Measurements from ENCODE around the gene ARMCX2. TPM values are rescaled to one million over a fixed set of nuclear protein-coding genes. Genes with fewer than 3 reads are reported as not detected.

ARMCX2 gene
- total and polyA plus RNA-seq, 12 donors = 12.4 to 52.6 (median 32.0) TPM

GRCh38 chrX:101682723-101683122 is 23.1 kb upstream of the ARMCX2 start:
- ATAC-seq = no peak
- intact Hi-C loops (cut with DNase I) = no loop called here
- H3K36me3 ChIP-seq = no peaks in the 10 kb centered on the region
- no peak overlapping the region for H3K4me3 ChIP-seq
- no peaks in the 10 kb centered on the region for H3K4me1 ChIP-seq
- TF ChIP-seq CTCF (IDR thresholded peaks at IDR 0.05) = no peak
- 0 to 32% methylated on average over 1 to 2 of the region's 2 CpGs for WGBS, 2 donors
- no peak for DNase-seq
- H3K27me3 ChIP-seq = peaks cover 0 to 47% (median 0%) of the 10 kb centered on the region in 7 donors
- H3K9me3 ChIP-seq = no peaks in the 10 kb centered on the region
- H3K27ac ChIP-seq = no peak overlapping the region

- H3K27me3 ChIP-seq = peaks cover 0 to 55% (median 0%) of the 10 kb centered on the region in 7 donors
- H3K9me3 ChIP-seq = no peaks in the 10 kb centered on the region
- no peak for TF ChIP-seq CTCF (IDR thresholded peaks at IDR 0.05)
- ATAC-seq (no peak), DNase-seq (no peak)
- H3K4me3 ChIP-seq = no peak overlapping the region
- H3K36me3 ChIP-seq = no peaks in the 10 kb centered on the region
- WGBS, 2 donors = 65 to 79% methylated on average over 1 of the region's 1 CpG
- no peaks in the 10 kb centered on the region for H3K4me1 ChIP-seq
- intact Hi-C loops (cut with DNase I) = no loop called here
- H3K27ac ChIP-seq = no peak overlapping the region
Measured at GRCh38 chrX:101677028-101677427, 17.4 kb upstream of the ARMCX2 start.

GRCh38 chrX:101676571-101676970 is 16.9 kb upstream of the ARMCX2 start:
- intact Hi-C loops (cut with DNase I) = no loop called here
- peaks cover 0 to 55% (median 0%) of the 10 kb centered on the region in 7 donors for H3K27me3 ChIP-seq
- no peaks in the 10 kb centered on the region for H3K4me1 ChIP-seq
- H3K9me3 ChIP-seq = no peaks in the 10 kb centered on the region
- WGBS, 2 donors = 74 to 75% methylated on average over 3 of the region's 3 CpGs
- no peak overlapping the region for H3K27ac ChIP-seq
- no peak for TF ChIP-seq CTCF (IDR thresholded peaks at IDR 0.05)
- no peak for ATAC-seq
- no peak overlapping the region for H3K4me3 ChIP-seq
- DNase-seq = no peak
- H3K36me3 ChIP-seq = no peaks in the 10 kb centered on the region

GRCh38 chrX:101668143-101668542 is 8.5 kb upstream of the ARMCX2 start:
- no peaks in the 10 kb centered on the region for H3K4me1 ChIP-seq
- no peaks in the 10 kb centered on the region for H3K36me3 ChIP-seq
- no peak overlapping the region for H3K27ac ChIP-seq
- peaks cover 0 to 40% (median 0%) of the 10 kb centered on the region in 7 donors for H3K27me3 ChIP-seq
- intact Hi-C loops (cut with DNase I) = no loop called here
- H3K9me3 ChIP-seq = no peaks in the 10 kb centered on the region
- ATAC-seq (no peak), DNase-seq (no peak)
- 51 to 53% methylated on average over 2 of the region's 2 CpGs for WGBS, 2 donors
- no peak overlapping the region for H3K4me3 ChIP-seq
- TF ChIP-seq CTCF (IDR thresholded peaks at IDR 0.05) = no peak

All from heart right ventricle (tissue), 16 donors.